Dermis microvascular lymphatic vessel endothelial cell (primary cell): Measurements from ENCODE around the gene SRPK2. TPM values are rescaled to one million over a fixed set of nuclear protein-coding genes. Genes with fewer than 3 reads are reported as not detected.
"Not testable (repeated sequence)": the region's sequence is repeated elsewhere in the genome, so short reads cannot be mapped to it uniquely, and the experiment has no call there.

ENCODE experiments used
- DNase-seq, 2 donors: peaks; one replicate each; pipeline versions ENCODE4 v3.0.0 to v3.0.0-alpha.2; 2010; ENCODE audit warnings: low read depth in 2 of 2
- total RNA-seq: library from RNA; depleted of rRNA; stranded (reverse); fragments of >200 nt; gene quantifications from 2 replicates; pipeline ENCODE4 v1.2.1, GENCODE V29; 2014

The SRPK2 gene
- total RNA-seq, 1 donor from 2014 or later, result 51.9 TPM

DNA sequence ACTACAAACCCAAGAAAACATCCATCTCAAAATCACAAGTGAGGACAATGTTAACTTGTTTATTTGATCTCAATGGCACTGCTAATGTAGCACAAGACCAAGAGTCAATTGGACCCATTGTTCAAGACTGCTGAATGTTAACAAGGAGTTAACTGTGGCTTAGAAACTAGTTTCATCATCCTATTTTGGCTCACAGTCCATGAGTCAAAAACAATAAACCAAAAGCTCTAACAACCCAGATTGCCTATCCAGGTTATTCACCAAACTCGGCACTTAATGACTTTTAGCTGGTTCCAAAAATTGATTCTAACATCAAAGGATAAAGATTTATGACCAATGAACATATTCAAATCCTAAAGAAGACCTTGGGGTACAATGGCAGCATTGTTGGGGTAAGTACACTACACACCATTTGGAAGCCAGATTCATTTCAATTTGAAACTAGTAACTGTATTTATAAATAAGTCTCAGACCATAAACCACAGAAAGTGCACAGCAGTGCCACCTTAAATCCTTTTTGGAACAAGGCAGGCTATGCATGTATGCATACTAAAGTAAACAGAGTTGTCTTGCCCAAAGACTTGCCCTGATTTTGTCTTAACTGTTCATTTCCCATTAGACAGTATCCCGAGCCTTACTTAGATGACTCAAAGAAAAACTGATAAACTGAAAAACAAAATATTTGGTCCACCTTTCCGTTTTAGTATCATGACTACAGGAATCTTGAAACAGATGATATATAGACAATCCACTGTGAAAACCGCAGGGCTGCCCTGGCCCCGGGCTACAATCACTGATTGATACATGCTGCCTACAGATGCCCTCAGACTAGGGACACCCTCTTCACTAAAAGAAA is 84.5 kb downstream of the SRPK2 start:
- DNase-seq, result no peak

DNA sequence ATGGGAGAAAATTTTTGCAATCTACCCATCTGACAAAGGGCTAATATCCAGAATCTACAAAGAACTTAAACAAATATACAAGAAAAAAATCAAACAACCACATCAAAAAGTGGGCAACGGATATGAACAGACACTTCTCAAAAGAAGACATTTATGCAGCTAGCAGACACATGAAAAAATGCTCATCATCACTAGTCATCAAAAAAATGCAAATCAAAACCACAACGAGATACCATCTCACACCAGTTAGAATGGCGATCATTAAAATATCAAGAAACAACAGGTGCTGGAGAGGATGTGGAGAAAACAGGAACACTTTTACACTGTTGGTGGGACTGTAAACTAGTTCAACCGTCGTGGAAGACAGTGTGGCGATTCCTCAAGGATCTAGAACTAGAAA is 88.1 kb downstream of the SRPK2 start:
- DNase-seq, result not testable (repeated sequence)

DNA sequence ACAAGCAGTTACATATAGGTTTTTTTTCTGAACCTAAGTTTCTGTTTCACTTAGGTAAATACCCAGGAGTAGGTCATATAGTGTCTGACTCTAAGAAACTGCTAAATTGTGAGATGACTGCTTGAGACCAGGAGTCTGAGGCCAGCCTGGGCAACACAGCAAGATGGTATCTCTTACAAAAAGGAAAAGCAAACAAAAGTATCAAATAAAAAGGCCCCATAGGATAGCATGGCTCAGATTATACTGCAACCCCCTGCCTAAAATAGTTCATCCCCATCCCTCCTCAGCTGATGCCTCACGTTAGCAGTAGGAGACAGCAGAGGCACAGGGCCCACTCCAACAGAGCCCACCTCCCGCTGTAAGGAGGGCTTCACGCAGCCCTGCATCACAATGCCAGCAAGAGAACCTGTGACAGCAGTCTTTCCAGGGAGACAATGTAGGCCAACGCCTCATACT is 90.3 kb downstream of the SRPK2 start:
- no peak for DNase-seq

GRCh38 chr7:105297985-105298384 is 90.7 kb downstream of the SRPK2 start:
- DNase-seq, result no peak

DNA sequence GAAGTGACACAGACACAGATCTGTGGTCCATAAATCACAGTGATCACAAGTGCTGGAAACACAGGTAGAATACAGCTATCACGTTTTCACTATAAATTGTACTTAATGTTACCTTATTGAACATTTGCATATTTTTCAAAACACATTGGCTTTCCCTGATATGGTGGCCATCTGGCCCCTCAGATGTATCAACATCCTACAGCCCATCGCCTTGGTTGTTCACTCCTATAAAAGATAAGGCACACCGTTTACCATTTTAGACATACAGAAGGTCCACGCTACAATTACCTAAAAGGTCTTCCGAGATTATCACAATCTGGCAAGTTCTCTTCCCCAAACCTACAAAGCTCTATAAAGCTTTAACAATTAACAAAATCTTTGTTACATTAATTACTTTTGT is 91.4 kb downstream of the SRPK2 start:
- DNase-seq, result no peak

- peak in 1 of 2 donors; percentile 38 for DNase-seq
Measured at GRCh38 chr7:105296491-105296890, 92.2 kb downstream of the SRPK2 start.

DNA sequence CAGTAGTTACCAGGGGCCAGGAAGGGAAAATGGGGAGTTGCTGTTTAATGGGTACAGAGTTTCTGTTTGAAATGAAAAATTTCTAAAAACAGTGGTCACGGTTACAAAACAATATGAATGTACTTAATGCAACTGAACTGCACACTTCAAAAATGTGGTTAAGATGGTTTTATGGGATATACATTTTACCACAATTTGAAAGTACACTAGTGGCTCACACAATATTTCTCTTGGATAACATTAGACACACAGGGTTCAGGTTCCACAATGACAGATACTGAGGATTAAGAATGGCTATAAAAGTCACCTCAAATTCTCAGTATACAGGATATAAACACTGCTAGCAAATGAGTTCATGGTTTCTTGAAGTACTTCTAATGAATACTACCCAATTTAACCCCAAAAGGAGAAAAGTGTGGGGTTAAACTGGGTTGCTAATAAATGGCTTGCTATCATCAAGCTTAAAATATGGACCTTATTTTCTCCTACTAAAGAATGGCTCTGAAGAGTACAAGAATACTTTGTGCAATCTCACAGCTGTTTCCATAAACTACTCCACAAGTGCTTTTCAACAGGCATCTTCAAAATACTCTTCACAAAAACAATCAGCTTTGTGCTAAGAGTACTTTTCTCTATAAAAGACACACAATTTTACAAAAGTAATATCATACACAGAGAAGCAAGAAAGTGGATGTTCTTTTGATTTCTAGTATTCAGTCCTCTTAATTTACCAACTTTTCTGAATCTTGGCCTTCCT is 92.9 kb downstream of the SRPK2 start:
- no peak for DNase-seq

GRCh38 chr7:105294482-105294881 is 94.2 kb downstream of the SRPK2 start:
- DNase-seq, result not testable (repeated sequence)

GRCh38 chr7:105289704-105290103 is 99.0 kb downstream of the SRPK2 start:
- DNase-seq, result no peak

- no peak for DNase-seq
Measured at GRCh38 chr7:105286441-105286840, 102.3 kb downstream of the SRPK2 start.

GRCh38 chr7:105285118-105285874 is 103.4 kb downstream of the SRPK2 start:
- DNase-seq, result no peak

- DNase-seq, result no peak
Measured at GRCh38 chr7:105284014-105284413, 104.7 kb downstream of the SRPK2 start.

- DNase-seq, result no peak
Measured at GRCh38 chr7:105281966-105282365, 106.8 kb downstream of the SRPK2 start.

DNA sequence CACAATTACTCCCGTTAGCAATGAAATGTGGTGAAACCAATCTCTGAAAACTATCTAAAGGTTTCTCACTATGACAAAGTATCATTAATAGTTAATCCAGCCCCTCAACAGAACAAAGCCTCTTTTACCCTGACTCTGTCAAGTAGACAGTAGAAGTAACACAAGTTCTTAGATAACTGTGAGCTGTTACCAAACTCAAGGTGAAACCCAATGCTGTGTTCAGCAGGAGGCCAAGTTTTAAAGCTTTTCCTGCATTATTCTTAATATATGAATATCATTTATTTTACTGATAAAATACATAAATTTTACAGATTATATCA is 109.1 kb downstream of the SRPK2 start:
- no peak for DNase-seq

DNA sequence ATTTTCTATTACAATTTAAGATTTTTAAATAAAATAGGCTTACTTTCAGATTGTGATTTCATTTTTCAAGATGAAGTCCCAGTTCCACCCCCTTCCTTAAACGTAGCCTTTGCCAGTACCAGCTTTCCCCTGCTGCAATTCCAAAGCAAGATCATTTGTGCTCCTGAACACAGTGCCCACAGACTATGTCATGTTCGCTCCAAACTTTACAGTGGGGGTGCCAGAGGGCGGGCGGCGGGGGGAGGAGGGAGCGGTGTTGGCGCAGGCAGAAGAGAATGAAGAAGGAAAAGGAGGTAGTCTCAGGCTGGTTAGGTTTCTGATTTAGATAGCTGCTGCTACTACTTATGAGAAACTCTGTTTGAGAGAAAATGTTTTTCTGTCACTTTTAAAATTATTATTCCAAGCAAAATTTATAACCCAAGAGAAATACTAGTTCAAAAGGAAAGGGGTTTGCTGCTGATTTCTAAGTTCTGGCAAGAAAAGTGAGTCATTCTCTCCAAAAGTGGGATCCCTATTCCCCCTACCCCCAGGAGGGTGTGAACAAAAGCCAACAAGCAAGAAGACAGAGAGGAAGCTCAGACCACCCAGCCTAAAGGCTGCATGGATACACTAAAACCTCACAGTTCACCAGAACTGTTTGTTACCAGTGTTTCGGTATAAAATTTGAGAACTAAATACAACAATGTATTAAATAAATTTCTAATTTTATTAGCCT is 109.6 kb downstream of the SRPK2 start:
- DNase-seq, result no peak

- no peak for DNase-seq
Measured at GRCh38 chr7:105278565-105278964, 110.2 kb downstream of the SRPK2 start.

DNA sequence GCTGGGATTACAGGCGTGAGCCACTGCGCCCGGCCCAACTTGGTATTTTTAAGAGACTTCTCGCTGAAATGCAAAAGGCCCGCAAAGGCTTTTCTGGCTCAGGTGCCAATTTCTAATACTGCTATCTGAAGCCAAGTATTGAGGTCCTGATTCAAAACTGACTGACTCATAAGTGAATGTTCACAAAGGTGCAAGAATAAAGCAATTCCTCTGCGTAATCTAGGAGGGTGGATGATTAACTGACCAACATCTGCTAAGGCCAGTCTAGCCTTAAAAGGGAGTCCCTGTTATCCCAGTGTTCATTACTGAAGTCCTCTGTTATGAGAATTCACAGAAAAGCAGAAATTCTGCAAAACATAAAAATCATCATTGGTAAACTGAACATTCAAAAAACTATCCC is 111.4 kb downstream of the SRPK2 start:
- no peak for DNase-seq

DNA sequence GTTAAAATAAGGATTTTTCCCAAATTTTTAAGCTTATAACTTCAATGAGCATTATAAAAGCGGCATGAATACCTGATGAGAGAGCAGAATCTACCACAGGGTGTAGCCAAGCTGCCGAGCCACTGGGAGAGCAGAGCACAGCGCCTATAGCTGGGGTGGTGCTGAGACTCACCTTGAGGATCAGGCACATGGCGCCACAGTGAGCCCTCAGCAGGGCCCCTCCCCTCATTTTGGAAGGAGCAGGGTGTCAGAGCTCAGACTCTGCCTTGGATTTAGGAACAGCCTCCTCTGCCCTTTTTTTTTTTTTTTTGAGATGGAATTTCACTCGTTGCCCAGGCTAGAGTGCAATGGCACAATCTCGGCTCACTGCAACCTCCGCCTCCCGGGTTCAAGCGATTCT is 118.6 kb downstream of the SRPK2 start:
- DNase-seq, result no peak

GRCh38 chr7:105269397-105269796 is 119.3 kb downstream of the SRPK2 start:
- no peak for DNase-seq

GRCh38 chr7:105268511-105269392 is 120.0 kb downstream of the SRPK2 start:
- peak; percentile 50 to 56 for DNase-seq
